Posterior cingulate gyrus (tissue), 11 donors: ENCODE measurements around the gene SGK2.

Source experiments
- DNase-seq, 10 donors: peaks; one replicate each; pipeline versions ENCODE4 v3.0.0 to v3.0.0-alpha.2; 2020 to 2021; ENCODE audit warnings: mixed read lengths in 3 of 10
- intact Hi-C: fragments of 100-400 bp; cut with DNase I; formaldehyde crosslinking; loops from one replicate; pipeline ENCODE4 v1.15.1; 2023

SGK2 gene

DNA sequence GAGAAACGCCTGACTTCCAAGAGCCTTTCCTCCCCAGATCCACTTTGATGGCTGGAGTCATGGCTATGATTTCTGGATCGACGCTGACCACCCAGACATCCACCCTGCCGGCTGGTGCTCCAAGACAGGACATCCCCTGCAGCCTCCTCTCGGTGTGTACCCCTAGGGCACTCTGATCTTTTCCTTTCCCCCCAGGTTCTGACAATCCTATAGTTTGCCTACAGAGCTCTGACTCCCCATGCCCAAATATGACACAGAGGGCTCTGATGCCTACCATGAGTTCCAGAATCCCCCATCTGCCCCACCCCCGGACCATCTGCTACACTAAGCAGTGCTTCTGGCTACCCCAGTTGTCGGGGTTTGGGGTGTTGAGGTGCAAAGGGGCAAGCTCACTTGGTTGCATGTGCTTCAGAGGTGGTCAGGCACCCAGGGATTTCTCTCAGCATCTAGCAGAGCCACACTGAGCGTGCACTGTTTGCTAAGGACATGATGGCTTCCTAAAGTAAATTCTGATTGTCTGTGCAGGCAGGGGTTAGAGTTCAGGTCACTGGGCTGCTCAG is 24.0 kb upstream of the SGK2 start:
- intact Hi-C loops = loop anchor here (5.0 to 10.0 kb wide), 2 partner anchors 157 to 550 kb away; no protein-coding TSS in a partner anchor
- DNase-seq = peak in 1 of 10 donors; percentile 24

- peak in 1 of 10 donors; percentile 17 for DNase-seq
- intact Hi-C loops = loop anchor here (5.0 to 10.0 kb wide), 2 partner anchors 157 to 549 kb away; no protein-coding TSS in a partner anchor
Observed at GRCh38 chr20:43535370-43536004, 23.3 kb upstream of the SGK2 start.

- intact Hi-C loops = loop anchor here (5.0 to 10.0 kb wide), 2 partner anchors 156 to 549 kb away; no protein-coding TSS in a partner anchor
Observed at GRCh38 chr20:43536041-43536816, 22.6 kb upstream of the SGK2 start.

DNA sequence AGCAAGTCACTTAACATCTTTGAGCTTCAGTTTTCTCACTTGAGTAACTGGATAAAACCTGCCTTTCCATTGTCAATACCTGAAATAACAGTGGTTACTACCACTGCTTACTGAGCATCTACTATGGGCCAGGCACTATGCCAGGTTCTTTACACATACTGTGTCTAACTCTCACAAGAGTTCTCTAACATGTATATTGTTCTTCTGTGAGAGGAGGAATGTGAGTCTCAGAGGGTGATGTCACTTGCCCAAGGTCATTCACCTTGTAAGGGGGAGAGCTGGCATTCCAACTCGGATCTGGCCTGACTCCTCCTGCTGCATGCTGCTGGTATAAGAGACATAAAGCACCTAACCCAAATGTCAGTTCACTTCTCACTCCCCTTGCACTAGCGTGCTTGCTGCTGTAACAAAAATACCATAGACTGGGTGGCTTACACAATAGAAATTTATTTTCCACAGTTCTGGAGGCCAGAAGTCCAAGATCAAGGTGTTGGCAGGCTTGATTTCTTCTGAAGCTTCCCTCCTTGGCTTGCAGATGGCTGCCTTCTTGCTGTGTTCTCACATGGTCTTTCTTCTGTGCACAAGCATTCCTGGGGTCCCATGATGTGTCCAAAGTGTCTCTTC is 21.9 kb upstream of the SGK2 start:
- intact Hi-C loops = loop anchor here (5.0 to 10.0 kb wide), 2 partner anchors 155 to 548 kb away; no protein-coding TSS in a partner anchor
- peak in 1 of 10 donors; percentile 12 for DNase-seq

More at GRCh38 chr20:43536041-43536816, 22.6 kb upstream of the SGK2 start:
- DNase-seq = peak in 1 of 10 donors; percentile 51

GRCh38 chr20:43537921-43538877 is 20.6 kb upstream of the SGK2 start:
- intact Hi-C loops = loop anchor here (2.0 to 10.0 kb wide), 3 partner anchors 53 to 547 kb away; partner anchors contain the start of gene IFT52
- peak; percentile 63 to 94 (median 84) for DNase-seq

GRCh38 chr20:43538878-43539700 is 19.7 kb upstream of the SGK2 start:
- intact Hi-C loops = loop anchor here (2.0 to 10.0 kb wide), 3 partner anchors 52 to 546 kb away; partner anchors contain the start of gene IFT52
- DNase-seq = peak in 1 of 10 donors; percentile 75

GRCh38 chr20:43539975-43540672 is 18.7 kb upstream of the SGK2 start:
- DNase-seq = peak in 1 of 10 donors; percentile 52
- intact Hi-C loops = loop anchor here (2.0 to 10.0 kb wide), 3 partner anchors 51 to 545 kb away; partner anchors contain the start of gene IFT52

GRCh38 chr20:43540673-43541060 is 18.2 kb upstream of the SGK2 start:
- peak in 1 of 10 donors; percentile 72 for DNase-seq

DNA sequence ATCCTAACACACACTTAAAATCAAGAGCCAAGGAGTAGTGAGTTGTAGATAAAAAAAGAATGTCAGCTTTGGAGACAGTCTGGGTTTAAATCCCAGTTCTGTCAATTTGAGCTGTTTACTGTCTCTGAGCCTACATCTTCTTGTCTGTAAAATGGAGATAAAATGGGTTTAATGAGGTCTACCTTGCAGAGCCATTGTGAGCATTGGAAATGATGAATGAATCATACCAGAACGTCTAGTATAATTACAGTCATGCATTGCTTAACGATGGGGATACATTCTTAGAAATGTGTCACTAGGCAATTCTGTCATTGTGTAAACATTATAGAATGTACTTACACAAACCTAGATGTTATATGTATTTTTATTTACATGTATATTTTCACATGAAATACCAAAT is 17.6 kb upstream of the SGK2 start:
- intact Hi-C loops = no loop called here
- DNase-seq = no peak

More at GRCh38 chr20:43540673-43541060, 18.2 kb upstream of the SGK2 start:
- intact Hi-C loops = no loop called here

DNA sequence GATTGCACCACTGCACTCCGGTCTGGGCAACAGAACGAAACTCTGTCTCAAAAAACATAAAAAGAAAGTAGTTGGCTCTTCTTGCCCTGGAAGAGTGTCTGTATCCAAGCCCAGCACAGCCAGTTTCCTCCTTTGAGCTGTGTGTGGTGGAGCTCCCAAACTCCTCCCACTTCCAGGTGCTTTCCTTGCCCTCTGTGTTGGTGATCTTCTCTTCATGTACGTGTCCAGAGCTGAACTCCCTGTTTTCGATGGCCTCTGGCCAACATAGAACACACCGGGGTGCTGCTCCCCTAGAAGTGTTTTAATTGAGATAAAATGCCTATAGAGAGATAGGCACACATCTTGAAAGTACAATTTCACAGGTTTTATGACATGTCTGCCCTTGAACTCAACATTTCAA is 16.7 kb upstream of the SGK2 start:
- intact Hi-C loops = no loop called here
- no peak for DNase-seq

DNA sequence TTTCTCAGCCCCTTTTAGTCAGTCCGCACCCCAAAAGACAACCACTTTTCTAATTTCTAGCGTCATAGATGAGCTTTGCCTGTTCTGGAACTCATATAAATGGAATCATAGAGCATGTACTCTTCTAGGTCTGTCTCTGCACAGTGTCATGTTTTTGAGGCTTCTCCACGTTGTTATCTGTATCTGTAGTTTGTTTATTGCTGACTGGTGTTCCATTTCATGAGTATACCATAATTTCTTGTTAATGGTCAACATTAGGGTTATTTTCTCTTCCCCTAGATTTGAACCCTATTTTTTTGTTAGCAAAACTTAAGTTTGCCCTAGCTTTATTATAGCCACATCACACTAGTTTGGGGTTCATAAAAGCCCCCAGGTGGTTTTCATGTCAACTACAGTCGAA is 16.2 kb upstream of the SGK2 start:
- intact Hi-C loops = no loop called here

DNA sequence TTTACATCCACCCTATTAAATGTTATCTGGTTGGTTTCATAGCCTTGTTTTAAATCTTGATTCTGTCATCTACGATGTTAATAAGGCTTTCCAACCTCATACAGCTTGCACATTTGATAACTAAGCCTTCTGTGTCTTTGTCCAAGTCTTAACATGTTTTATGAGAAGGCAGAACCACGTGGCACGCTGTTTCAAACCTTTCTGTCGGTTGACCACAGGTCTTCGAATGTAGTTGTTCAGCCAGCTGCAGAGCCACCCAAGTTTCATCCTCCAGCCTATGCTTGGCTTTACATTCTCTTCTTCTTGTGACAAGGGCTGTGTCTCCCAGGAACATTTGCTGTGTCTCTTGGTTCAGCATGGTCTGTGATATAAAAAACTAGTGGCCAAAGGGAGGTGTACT is 15.7 kb upstream of the SGK2 start:
- DNase-seq = no peak
- intact Hi-C loops = no loop called here

More for the DNA sequence above, 16.2 kb upstream of the SGK2 start:
- no peak for DNase-seq

- DNase-seq = peak in 1 of 10 donors; percentile 34
- intact Hi-C loops = no loop called here
Observed at GRCh38 chr20:43544501-43544900, 14.3 kb upstream of the SGK2 start.

DNA sequence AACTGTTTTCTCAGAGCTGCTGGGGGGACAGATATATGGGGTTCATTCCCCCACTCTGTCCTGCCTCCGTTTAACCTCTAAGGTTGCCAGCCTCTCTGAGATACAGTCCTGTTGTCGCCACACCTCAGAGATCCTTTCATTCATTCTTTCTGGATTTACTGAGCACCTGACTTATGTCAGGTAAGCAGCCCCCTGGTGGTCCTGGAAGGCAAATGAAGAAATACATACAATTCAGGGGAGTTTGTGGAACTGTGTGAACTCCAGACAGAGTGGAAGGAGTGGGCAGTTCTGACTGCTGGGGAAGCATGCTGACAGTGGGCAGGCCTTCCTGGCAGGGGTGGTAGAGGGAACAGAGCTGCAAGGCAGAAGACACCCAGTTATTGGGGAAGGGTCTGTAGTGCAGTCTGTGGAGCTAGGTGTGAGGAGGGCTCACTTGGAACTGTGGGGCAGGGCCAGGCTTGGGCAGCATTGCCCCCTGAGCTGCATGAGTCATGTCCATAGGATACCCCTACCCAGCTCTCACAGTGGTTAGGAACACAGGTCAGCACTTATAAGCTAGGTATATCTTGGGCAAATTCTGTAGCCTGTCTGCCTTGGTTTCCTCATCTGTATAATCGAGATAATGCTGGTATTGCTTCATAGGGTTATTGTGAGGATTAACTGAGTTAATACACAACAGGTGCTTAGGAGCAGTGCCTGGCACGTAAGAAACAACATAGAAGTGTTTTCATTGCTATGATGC is 12.8 kb upstream of the SGK2 start:
- intact Hi-C loops = no loop called here
- DNase-seq = peak in 1 of 10 donors; percentile 26

DNA sequence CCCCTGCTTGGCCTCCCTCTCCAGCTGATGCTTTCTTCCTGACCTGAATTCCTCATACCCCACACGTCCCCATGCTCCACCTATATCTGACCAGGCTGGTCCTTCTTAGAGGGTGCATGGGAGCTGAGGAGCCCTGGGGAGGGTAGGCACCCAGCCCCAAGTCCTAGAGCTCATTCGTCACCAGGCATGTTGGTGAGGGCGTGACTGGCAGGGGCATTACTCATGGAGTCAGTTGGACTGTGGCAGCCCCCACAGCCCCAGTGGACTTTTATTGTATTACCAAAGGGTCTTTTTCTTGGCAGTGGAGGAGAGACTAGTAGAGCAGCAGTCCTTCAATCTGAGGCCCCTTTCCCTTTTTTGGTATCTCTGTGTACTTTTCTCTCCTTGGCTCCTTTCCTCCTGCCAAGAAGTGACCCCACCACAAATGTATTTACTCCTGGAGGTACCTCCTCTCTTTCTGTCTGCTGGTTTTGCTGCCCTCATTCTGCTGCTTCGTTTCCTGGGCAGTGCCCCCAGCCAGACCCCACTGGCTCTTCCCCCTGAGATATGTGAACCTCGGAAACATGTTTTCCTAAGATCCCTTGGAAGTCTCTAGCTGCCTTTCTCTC is 10.4 kb upstream of the SGK2 start:
- DNase-seq = peak in 1 of 10 donors; percentile 5
- intact Hi-C loops = no loop called here

- peak in 3 of 10 donors; percentile 11 to 72 (median 21) for DNase-seq
Observed at GRCh38 chr20:43549416-43550065, 9.3 kb upstream of the SGK2 start.

More at GRCh38 chr20:43549416-43550065, 9.3 kb upstream of the SGK2 start:
- intact Hi-C loops = no loop called here
